Neural cell (in vitro differentiated cells): Measurements from ENCODE around the gene GABRA4.
A peak's percentile ranks its signal among the peaks of the same experiment; 100 is the strongest.

Source experiments
- EP300 ChIP-seq: fragments of 450-650 bp; conservative IDR thresholded peaks from 2 replicates; pipeline ENCODE4 v1.6.1; 2014; ENCODE audit warnings: antibody characterized with exemption, mild to moderate bottlenecking, moderate library complexity; ENCODE audit not compliant: poor library complexity, severe bottlenecking
- EZH2 ChIP-seq: fragments of 200-600, 300-800 bp; shearing (Covaris generic), sonication (generic); IDR thresholded peaks from 2 replicates; pipeline ENCODE4 v1.6.1; 2014; ENCODE audit warnings: antibody characterized with exemption, low read length, borderline replicate concordance, mild to moderate bottlenecking; ENCODE audit not compliant: insufficient read depth, poor library complexity, severe bottlenecking
- MXI1 ChIP-seq: fragments of 450-650 bp; conservative IDR thresholded peaks from 2 replicates; pipeline ENCODE4 v1.6.1; 2014; ENCODE audit warnings: antibody characterized with exemption, mild to moderate bottlenecking; ENCODE audit not compliant: poor library complexity, severe bottlenecking
- POLR2AphosphoS5 ChIP-seq: IDR thresholded peaks from 2 replicates; pipeline ENCODE4 v1.6.1; 2012
- SMC3 ChIP-seq: fragments of 450-650 bp; conservative IDR thresholded peaks from 2 replicates; pipeline ENCODE4 v1.6.1; 2014; ENCODE audit warnings: antibody characterized with exemption, mild to moderate bottlenecking, moderate library complexity; ENCODE audit not compliant: poor library complexity
- TAF1 ChIP-seq: IDR thresholded peaks from 2 replicates; pipeline ENCODE4 v1.6.1; 2012; ENCODE audit warnings: low read depth
- TF ChIP-seq, protein P1 (sequence below): fragments of 450-650 bp; IDR thresholded peaks from 2 replicates; pipeline ENCODE4 v1.5.1; 2014; ENCODE audit warnings: antibody characterized with exemption, mild to moderate bottlenecking, moderate library complexity; ENCODE audit not compliant: poor library complexity, severe bottlenecking
- TF ChIP-seq, protein P2 (sequence below): IDR thresholded peaks from 2 replicates; pipeline ENCODE4 v1.6.1; 2012; ENCODE audit warnings: borderline replicate concordance

DNA sequence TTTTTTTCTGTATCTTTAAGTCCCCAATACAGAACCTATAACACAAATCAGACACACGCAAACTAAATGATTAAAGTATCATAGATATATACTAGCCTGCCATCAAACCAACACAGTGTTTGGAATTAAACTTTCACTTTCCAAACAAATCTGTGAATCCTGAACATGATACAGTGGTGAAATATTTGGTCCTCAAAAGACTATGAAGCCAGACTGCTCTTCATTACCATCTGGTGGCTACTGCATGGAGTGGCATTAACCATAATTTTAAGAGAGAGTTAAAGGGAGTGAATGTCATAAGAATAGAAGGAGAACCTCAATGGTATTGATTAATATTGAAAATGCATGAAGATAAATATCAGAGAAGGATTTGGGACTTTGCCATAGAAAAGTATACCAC is 9.2 kb upstream of the GABRA4 start:
- TF ChIP-seq EZH2 (no peak), POLR2AphosphoS5 (no peak), SMC3 (peak; percentile 72), EP300 (no peak), TAF1 (no peak), MXI1 (no peak)
- TF ChIP-seq, protein P1, sequence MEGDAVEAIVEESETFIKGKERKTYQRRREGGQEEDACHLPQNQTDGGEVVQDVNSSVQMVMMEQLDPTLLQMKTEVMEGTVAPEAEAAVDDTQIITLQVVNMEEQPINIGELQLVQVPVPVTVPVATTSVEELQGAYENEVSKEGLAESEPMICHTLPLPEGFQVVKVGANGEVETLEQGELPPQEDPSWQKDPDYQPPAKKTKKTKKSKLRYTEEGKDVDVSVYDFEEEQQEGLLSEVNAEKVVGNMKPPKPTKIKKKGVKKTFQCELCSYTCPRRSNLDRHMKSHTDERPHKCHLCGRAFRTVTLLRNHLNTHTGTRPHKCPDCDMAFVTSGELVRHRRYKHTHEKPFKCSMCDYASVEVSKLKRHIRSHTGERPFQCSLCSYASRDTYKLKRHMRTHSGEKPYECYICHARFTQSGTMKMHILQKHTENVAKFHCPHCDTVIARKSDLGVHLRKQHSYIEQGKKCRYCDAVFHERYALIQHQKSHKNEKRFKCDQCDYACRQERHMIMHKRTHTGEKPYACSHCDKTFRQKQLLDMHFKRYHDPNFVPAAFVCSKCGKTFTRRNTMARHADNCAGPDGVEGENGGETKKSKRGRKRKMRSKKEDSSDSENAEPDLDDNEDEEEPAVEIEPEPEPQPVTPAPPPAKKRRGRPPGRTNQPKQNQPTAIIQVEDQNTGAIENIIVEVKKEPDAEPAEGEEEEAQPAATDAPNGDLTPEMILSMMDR: peak; percentile 55
- TF ChIP-seq, protein P2, sequence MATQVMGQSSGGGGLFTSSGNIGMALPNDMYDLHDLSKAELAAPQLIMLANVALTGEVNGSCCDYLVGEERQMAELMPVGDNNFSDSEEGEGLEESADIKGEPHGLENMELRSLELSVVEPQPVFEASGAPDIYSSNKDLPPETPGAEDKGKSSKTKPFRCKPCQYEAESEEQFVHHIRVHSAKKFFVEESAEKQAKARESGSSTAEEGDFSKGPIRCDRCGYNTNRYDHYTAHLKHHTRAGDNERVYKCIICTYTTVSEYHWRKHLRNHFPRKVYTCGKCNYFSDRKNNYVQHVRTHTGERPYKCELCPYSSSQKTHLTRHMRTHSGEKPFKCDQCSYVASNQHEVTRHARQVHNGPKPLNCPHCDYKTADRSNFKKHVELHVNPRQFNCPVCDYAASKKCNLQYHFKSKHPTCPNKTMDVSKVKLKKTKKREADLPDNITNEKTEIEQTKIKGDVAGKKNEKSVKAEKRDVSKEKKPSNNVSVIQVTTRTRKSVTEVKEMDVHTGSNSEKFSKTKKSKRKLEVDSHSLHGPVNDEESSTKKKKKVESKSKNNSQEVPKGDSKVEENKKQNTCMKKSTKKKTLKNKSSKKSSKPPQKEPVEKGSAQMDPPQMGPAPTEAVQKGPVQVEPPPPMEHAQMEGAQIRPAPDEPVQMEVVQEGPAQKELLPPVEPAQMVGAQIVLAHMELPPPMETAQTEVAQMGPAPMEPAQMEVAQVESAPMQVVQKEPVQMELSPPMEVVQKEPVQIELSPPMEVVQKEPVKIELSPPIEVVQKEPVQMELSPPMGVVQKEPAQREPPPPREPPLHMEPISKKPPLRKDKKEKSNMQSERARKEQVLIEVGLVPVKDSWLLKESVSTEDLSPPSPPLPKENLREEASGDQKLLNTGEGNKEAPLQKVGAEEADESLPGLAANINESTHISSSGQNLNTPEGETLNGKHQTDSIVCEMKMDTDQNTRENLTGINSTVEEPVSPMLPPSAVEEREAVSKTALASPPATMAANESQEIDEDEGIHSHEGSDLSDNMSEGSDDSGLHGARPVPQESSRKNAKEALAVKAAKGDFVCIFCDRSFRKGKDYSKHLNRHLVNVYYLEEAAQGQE: no peak
